ENCODE data around the gene GRM7. TPM values are rescaled to one million over a fixed set of nuclear protein-coding genes. Genes with fewer than 3 reads are reported as not detected.

GRM7 gene
- total RNA-seq, 2 donors from 2014 or later = 0.10 TPM; not detected in 1

GRCh38 chr3:7710284-7710683 is 849.4 kb downstream of the GRM7 start:
- no peak for DNase-seq

GRCh38 chr3:7713724-7714123 is 852.8 kb downstream of the GRM7 start:
- DNase-seq = no peak
- intact Hi-C loops (cut with DNase I) = no loop called here
- no peak for ATAC-seq

More at GRCh38 chr3:7710284-7710683, 849.4 kb downstream of the GRM7 start:
- no peak for ATAC-seq
- intact Hi-C loops (cut with DNase I) = no loop called here

GRCh38 chr3:7720649-7721297 is 859.9 kb downstream of the GRM7 start:
- DNase-seq = no peak
- peak in 1 of 2 donors; percentile 67 for ATAC-seq
- intact Hi-C loops (cut with DNase I) = no loop called here

GRCh38 chr3:7721869-7722268 is 861.0 kb downstream of the GRM7 start:
- ATAC-seq = no peak
- DNase-seq = no peak
- intact Hi-C loops (cut with DNase I) = no loop called here

GRCh38 chr3:7728566-7729519 is 867.9 kb downstream of the GRM7 start:
- no peak for ATAC-seq
- intact Hi-C loops (cut with DNase I) = no loop called here
- DNase-seq = no peak

- intact Hi-C loops (cut with DNase I) = no loop called here
- no peak for ATAC-seq
- no peak for DNase-seq
Measured at GRCh38 chr3:7733933-7734332, 873.0 kb downstream of the GRM7 start.

GRCh38 chr3:7734456-7734855 is 873.5 kb downstream of the GRM7 start:
- intact Hi-C loops (cut with DNase I) = no loop called here
- ATAC-seq (no peak), DNase-seq (no peak)

GRCh38 chr3:7737263-7737662 is 876.3 kb downstream of the GRM7 start:
- no peak for DNase-seq
- intact Hi-C loops (cut with DNase I) = no loop called here

GRCh38 chr3:7739754-7740153 is 878.8 kb downstream of the GRM7 start:
- DNase-seq = no peak
- intact Hi-C loops (cut with DNase I) = no loop called here

More at GRCh38 chr3:7737263-7737662, 876.3 kb downstream of the GRM7 start:
- ATAC-seq = no peak

GRCh38 chr3:7740458-7740857 is 879.5 kb downstream of the GRM7 start:
- ATAC-seq = no peak
- intact Hi-C loops (cut with DNase I) = no loop called here

More at GRCh38 chr3:7739754-7740153, 878.8 kb downstream of the GRM7 start:
- no peak for ATAC-seq

GRCh38 chr3:7744850-7745249 is 883.9 kb downstream of the GRM7 start:
- ATAC-seq = no peak
- intact Hi-C loops (cut with DNase I) = no loop called here
- no peak for DNase-seq

More at GRCh38 chr3:7740458-7740857, 879.5 kb downstream of the GRM7 start:
- no peak for DNase-seq

- DNase-seq (no peak), ATAC-seq (no peak)
- intact Hi-C loops (cut with DNase I) = no loop called here
Measured at GRCh38 chr3:7745711-7746110, 884.8 kb downstream of the GRM7 start.

GRCh38 chr3:7749931-7750695 is 889.2 kb downstream of the GRM7 start:
- DNase-seq = no peak
- ATAC-seq = no peak
- intact Hi-C loops (cut with DNase I) = no loop called here

- DNase-seq (no peak), ATAC-seq (no peak)
- intact Hi-C loops (cut with DNase I) = no loop called here
Measured at GRCh38 chr3:7752005-7752404, 891.1 kb downstream of the GRM7 start.

GRCh38 chr3:7754653-7755441 is 893.9 kb downstream of the GRM7 start:
- intact Hi-C loops (cut with DNase I) = no loop called here
- ATAC-seq (no peak), DNase-seq (no peak)

- intact Hi-C loops (cut with DNase I) = no loop called here
- no peak for ATAC-seq
- no peak for DNase-seq
Measured at GRCh38 chr3:7759630-7760029, 898.7 kb downstream of the GRM7 start.

GRCh38 chr3:7760718-7761117 is 899.8 kb downstream of the GRM7 start:
- DNase-seq (no peak), ATAC-seq (no peak)
- intact Hi-C loops (cut with DNase I) = no loop called here

- intact Hi-C loops (cut with DNase I) = no loop called here
- no peak for ATAC-seq
- DNase-seq = no peak
Measured at GRCh38 chr3:7764115-7764514, 903.2 kb downstream of the GRM7 start.

GRCh38 chr3:7766530-7766929 is 905.6 kb downstream of the GRM7 start:
- DNase-seq = no peak
- intact Hi-C loops (cut with DNase I) = no loop called here
- ATAC-seq = no peak
